Tibial nerve (tissue), 4 donors: ENCODE results near the gene EPB41L4A. TPM values are rescaled to one million over a fixed set of nuclear protein-coding genes. Genes with fewer than 3 reads are reported as not detected.

Experiments
- DNase-seq, 2 donors: peaks; one replicate each; pipeline ENCODE4 v3.0.0-alpha.2; 2019; ENCODE audit warnings: low spot score in 2 of 2
- H3K27ac ChIP-seq, 4 donors: fragments of 200-600 bp; sonication (generic) in 3 of 4; one replicate each; pipeline ENCODE4 v1.5.1; 2017 to 2019; ENCODE audit warnings: mild to moderate bottlenecking in 1 of 4
- H3K27me3 ChIP-seq, 2 donors: fragments of 200-600 bp; sonication (generic) in 1 of 2; one replicate each; pipeline versions ENCODE4 v1.5.1 to v1.6.0; 2017 to 2019
- H3K36me3 ChIP-seq, 3 donors: fragments of 200-600 bp; sonication (generic); one replicate each; pipeline ENCODE4 v1.5.1; 2018 to 2019
- H3K4me1 ChIP-seq, 4 donors: fragments of 200-600 bp; sonication (generic) in 3 of 4; one replicate each; pipeline ENCODE4 v1.5.1; 2017 to 2019
- H3K4me3 ChIP-seq, 4 donors: fragments of 200-600 bp; sonication (generic) in 3 of 4; one replicate each; pipeline ENCODE4 v1.5.1; 2017 to 2019; ENCODE audit warnings: mild to moderate bottlenecking in 1 of 4, moderate library complexity in 1 of 4
- H3K9me3 ChIP-seq, 4 donors: fragments of 200-600 bp; sonication (generic) in 3 of 4; one replicate each; pipeline ENCODE4 v1.5.1; 2017 to 2019
- CTCF ChIP-seq, 5 experiments: fragments of 200-600 bp in 3 of 5; fragments of 450-650 bp in 2 of 5; sonication (generic) in 3 of 5; IDR thresholded peaks; one replicate each; pipeline ENCODE4 v1.5.1; 2016 to 2019; ENCODE audit warnings: antibody characterized with exemption in 5 of 5, mild to moderate bottlenecking in 3 of 5, moderate library complexity in 2 of 5
- EP300 ChIP-seq, 2 donors: sonication (generic); formaldehyde crosslinking; IDR thresholded peaks; one replicate each; pipeline ENCODE4 v1.6.1; 2017; ENCODE audit warnings: antibody characterized with exemption in 2 of 2, mild to moderate bottlenecking in 1 of 2
- POLR2A ChIP-seq, 2 donors: fragments of 450-650 bp; IDR thresholded peaks; one replicate each; pipeline ENCODE4 v1.6.1; 2017; ENCODE audit warnings: antibody characterized with exemption in 2 of 2, mild to moderate bottlenecking in 2 of 2, moderate library complexity in 2 of 2
- WGBS, 2 donors: methylation state at CpG; one replicate each; pipeline ENCODE4 v1.1.5; 2018; 5-methylcytosine and 5-hydroxymethylcytosine counted together
- total RNA-seq, 4 donors: library from RNA; depleted of rRNA; stranded (reverse); fragments of >200 nt; gene quantifications; one replicate each; pipeline ENCODE4 v1.1.0, GENCODE V29; 2016

The EPB41L4A gene
- total RNA-seq, 4 donors from 2014 or later, result 10.6 to 38.1 (median 14.4) TPM

- TF ChIP-seq POLR2A (IDR thresholded peaks at IDR 0.05), result no peak
- no peak for TF ChIP-seq EP300 (IDR thresholded peaks at IDR 0.05)
- TF ChIP-seq CTCF (IDR thresholded peaks at IDR 0.05), result no peak
- DNase-seq, result no peak
- Histone ChIP-seq H3K4me3 (no peak overlapping the region), H3K27me3 (no peaks in the 10 kb centered on the region), H3K27ac (no peak overlapping the region), H3K4me1 (no peaks in the 10 kb centered on the region), H3K36me3 (no peaks in the 10 kb centered on the region), H3K9me3 (no peaks in the 10 kb centered on the region)
- 89 to 98% methylated on average over 2 of the region's 2 CpGs for WGBS, 2 donors
These were observed 70.2 kb downstream of the EPB41L4A start for GRCh38 chr5:112348915-112349314.

GRCh38 chr5:112348387-112348786, 70.7 kb downstream of the EPB41L4A start:
- no peak for DNase-seq
- no peak for TF ChIP-seq POLR2A (IDR thresholded peaks at IDR 0.05)
- TF ChIP-seq CTCF (IDR thresholded peaks at IDR 0.05), result no peak
- no peak for TF ChIP-seq EP300 (IDR thresholded peaks at IDR 0.05)
- WGBS, 2 donors, result 55 to 66% methylated on average over 4 of the region's 4 CpGs

GRCh38 chr5:112346411-112347044, 72.5 kb downstream of the EPB41L4A start:
- no peaks in the 10 kb centered on the region for H3K36me3 ChIP-seq
- H3K27me3 ChIP-seq, result no peaks in the 10 kb centered on the region
- DNase-seq, result no peak
- TF ChIP-seq POLR2A (IDR thresholded peaks at IDR 0.05), result no peak
- no peak for TF ChIP-seq EP300 (IDR thresholded peaks at IDR 0.05)
- no peak for TF ChIP-seq CTCF (IDR thresholded peaks at IDR 0.05)
- H3K27ac ChIP-seq, result no peak overlapping the region
- no peaks in the 10 kb centered on the region for H3K9me3 ChIP-seq
- WGBS, 2 donors, result 46% methylated on average over 3 of the region's 3 CpGs
- no peaks in the 10 kb centered on the region for H3K4me1 ChIP-seq
- no peak overlapping the region for H3K4me3 ChIP-seq

More at GRCh38 chr5:112348387-112348786, 70.7 kb downstream of the EPB41L4A start:
- Histone ChIP-seq H3K36me3 (no peaks in the 10 kb centered on the region), H3K9me3 (no peaks in the 10 kb centered on the region), H3K27me3 (no peaks in the 10 kb centered on the region), H3K27ac (no peak overlapping the region), H3K4me1 (no peaks in the 10 kb centered on the region), H3K4me3 (no peak overlapping the region)

- 92 to 97% methylated on average over 3 of the region's 3 CpGs for WGBS, 2 donors
- no peak for TF ChIP-seq CTCF (IDR thresholded peaks at IDR 0.05)
- TF ChIP-seq POLR2A (IDR thresholded peaks at IDR 0.05), result no peak
- no peak for TF ChIP-seq EP300 (IDR thresholded peaks at IDR 0.05)
- Histone ChIP-seq H3K9me3 (no peaks in the 10 kb centered on the region), H3K27ac (no peak overlapping the region), H3K36me3 (no peaks in the 10 kb centered on the region), H3K27me3 (no peaks in the 10 kb centered on the region), H3K4me3 (no peak overlapping the region), H3K4me1 (peaks cover 0 to 3% (median 0%) of the 10 kb centered on the region in 4 donors)
- DNase-seq, result no peak
These were observed 74.5 kb downstream of the EPB41L4A start for GRCh38 chr5:112344540-112344939.

GRCh38 chr5:112342389-112342788, 76.7 kb downstream of the EPB41L4A start:
- H3K36me3 ChIP-seq, result no peaks in the 10 kb centered on the region
- H3K27me3 ChIP-seq, result no peaks in the 10 kb centered on the region
- H3K4me3 ChIP-seq, result no peak overlapping the region
- TF ChIP-seq POLR2A (IDR thresholded peaks at IDR 0.05), result no peak
- TF ChIP-seq CTCF (IDR thresholded peaks at IDR 0.05), result no peak
- no peak for TF ChIP-seq EP300 (IDR thresholded peaks at IDR 0.05)
- H3K4me1 ChIP-seq, result peaks cover 0 to 6% (median 1%) of the 10 kb centered on the region in 4 donors
- no peak for DNase-seq
- WGBS, 2 donors, result 19 to 35% methylated on average over 3 of the region's 3 CpGs
- H3K27ac ChIP-seq, result no peak overlapping the region
- H3K9me3 ChIP-seq, result no peaks in the 10 kb centered on the region
